ENCODE results near the gene FBXW11. TPM values are rescaled to one million over a fixed set of nuclear protein-coding genes. Genes with fewer than 3 reads are reported as not detected.

The FBXW11 gene
- total RNA-seq, 4 donors from 2014 or later: 40.7 to 76.7 (median 49.1) TPM

DNA sequence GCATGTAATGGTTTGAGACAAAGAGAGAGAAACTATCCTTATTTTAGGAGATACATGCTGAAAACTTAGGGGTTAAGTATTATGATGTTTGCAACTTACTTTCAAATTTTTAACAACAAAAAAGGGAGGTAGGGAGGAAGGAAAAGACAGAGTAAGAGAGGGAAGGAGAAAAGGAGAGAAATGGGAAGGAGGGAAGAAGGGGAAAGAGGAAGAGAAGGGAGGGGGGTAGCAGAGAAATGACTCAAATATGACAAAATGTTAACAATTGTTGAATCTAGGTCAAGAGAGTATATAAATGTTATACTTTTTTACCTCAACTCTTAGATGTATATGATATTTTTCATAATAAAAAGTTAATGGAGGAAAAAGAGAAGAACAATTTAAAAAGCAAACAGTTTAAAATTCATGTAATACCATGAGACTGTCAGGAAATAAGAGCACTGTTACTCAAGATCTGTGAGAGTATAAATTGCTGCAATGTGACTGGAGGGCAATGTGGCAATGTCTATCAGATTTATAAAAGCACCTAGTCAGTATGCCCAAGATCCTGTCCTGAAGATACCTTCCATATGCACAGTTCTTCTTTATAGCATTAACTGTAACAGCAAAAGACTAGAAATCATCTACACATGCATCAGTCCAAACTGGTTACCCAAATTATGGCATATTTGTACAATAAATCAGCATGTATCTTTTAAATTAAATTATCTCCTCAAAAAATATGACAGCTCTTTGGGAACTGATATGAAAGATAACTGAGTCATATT is 16.3 kb downstream of the FBXW11 start:
- no peaks in the 10 kb centered on the region for H3K36me3 ChIP-seq

DNA sequence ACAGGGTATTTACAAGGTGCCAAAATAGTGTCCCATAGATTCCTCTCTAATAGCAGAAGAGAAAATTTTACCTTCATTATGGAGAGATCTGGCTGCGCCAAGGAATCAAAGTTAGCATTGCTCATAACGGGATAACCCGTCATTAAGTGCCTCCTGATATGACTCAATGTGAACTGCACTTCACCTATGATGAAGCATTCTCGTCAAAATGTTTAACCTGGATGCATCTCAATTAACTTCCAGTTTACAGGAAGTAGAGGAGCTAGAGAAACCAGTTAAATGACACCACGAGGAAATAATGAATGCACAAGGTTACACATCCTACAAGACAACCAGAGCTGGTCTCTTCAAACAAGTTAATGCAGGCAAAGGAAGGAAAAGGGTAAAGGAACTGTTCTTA is 17.2 kb downstream of the FBXW11 start:
- peaks cover 0 to 8% (median 0%) of the 10 kb centered on the region in 4 donors for H3K4me1 ChIP-seq
- H3K27ac ChIP-seq: no peak overlapping the region

More for the DNA sequence above, 16.3 kb downstream of the FBXW11 start:
- no peak overlapping the region for H3K27ac ChIP-seq
- H3K4me3 ChIP-seq: no peak overlapping the region
- no peak for TF ChIP-seq POLR2A (IDR thresholded peaks at IDR 0.05)
- TF ChIP-seq, protein P1, sequence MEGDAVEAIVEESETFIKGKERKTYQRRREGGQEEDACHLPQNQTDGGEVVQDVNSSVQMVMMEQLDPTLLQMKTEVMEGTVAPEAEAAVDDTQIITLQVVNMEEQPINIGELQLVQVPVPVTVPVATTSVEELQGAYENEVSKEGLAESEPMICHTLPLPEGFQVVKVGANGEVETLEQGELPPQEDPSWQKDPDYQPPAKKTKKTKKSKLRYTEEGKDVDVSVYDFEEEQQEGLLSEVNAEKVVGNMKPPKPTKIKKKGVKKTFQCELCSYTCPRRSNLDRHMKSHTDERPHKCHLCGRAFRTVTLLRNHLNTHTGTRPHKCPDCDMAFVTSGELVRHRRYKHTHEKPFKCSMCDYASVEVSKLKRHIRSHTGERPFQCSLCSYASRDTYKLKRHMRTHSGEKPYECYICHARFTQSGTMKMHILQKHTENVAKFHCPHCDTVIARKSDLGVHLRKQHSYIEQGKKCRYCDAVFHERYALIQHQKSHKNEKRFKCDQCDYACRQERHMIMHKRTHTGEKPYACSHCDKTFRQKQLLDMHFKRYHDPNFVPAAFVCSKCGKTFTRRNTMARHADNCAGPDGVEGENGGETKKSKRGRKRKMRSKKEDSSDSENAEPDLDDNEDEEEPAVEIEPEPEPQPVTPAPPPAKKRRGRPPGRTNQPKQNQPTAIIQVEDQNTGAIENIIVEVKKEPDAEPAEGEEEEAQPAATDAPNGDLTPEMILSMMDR (IDR thresholded peaks at IDR 0.05): no peak
- H3K27me3 ChIP-seq: no peaks in the 10 kb centered on the region
- peaks cover 0 to 8% (median 0%) of the 10 kb centered on the region in 4 donors for H3K4me1 ChIP-seq
- no peaks in the 10 kb centered on the region for H3K9me3 ChIP-seq
- DNase-seq: no peak

DNA sequence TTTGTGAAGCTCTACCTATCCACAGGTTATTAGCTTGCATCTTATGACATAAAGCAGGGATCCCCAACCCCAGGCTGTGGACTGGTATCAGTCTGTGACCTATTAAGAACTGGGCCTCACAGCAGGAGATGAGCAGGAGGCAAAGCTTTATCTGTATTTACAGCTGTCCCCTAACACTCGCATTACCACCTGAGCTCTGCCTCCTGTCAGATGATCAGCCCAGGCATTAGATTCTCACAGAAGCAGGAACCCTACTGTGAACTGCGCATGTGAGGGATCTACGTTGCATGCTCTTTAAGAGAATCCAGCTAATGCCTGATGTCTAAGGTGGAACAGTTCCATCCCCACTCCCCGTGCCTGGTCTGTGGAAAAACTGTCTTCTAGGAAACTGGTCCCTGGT is 19.7 kb downstream of the FBXW11 start:
- Histone ChIP-seq H3K36me3 (no peaks in the 10 kb centered on the region), H3K27ac (no peak overlapping the region), H3K4me1 (peaks cover 0 to 8% (median 0%) of the 10 kb centered on the region in 4 donors), H3K4me3 (no peak overlapping the region), H3K27me3 (no peaks in the 10 kb centered on the region), H3K9me3 (no peaks in the 10 kb centered on the region)
- TF ChIP-seq POLR2A (IDR thresholded peaks at IDR 0.05): no peak
- TF ChIP-seq, protein P1 (IDR thresholded peaks at IDR 0.05): no peak
- no peak for DNase-seq

More for the DNA sequence above, 17.2 kb downstream of the FBXW11 start:
- Histone ChIP-seq H3K36me3 (no peaks in the 10 kb centered on the region), H3K4me3 (no peak overlapping the region), H3K9me3 (no peaks in the 10 kb centered on the region), H3K27me3 (no peaks in the 10 kb centered on the region)
- DNase-seq: no peak
- TF ChIP-seq, protein P1 (IDR thresholded peaks at IDR 0.05): no peak
- TF ChIP-seq POLR2A (IDR thresholded peaks at IDR 0.05): no peak

DNA sequence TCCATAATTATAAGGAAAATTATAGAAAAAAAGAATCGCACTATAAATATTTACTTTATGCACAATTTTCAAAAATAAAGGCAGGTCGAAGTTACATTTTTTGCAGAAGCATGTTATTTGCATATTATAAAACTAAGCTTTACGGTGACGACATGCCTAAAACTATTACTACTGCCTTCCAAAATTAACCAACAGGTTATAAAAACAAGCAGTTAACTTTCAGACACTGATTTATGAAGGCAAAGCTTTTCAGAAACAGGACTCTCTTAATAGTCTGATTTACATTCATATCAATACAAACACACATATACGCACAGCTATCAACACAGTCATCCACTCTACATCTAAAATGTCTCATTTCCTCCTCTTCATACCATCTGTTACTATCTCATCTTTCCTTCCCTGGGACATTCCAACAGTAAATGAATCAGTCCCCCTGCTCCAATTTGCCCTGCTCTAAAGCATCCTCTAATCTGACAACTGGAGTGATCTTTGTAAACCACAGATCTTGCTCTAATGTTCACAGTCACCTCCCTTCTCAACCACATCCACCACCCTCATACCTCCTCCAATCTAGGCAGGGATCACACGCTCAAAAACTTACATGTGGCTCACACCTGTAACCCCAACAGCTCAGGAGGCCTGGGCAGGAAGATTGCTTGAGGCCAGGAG is 21.6 kb downstream of the FBXW11 start:
- H3K4me1 ChIP-seq: peaks cover 0 to 8% (median 0%) of the 10 kb centered on the region in 4 donors
- no peaks in the 10 kb centered on the region for H3K36me3 ChIP-seq
- H3K27me3 ChIP-seq: no peaks in the 10 kb centered on the region
- no peak for DNase-seq
- H3K27ac ChIP-seq: no peak overlapping the region
- TF ChIP-seq POLR2A (IDR thresholded peaks at IDR 0.05): no peak
- TF ChIP-seq, protein P1 (IDR thresholded peaks at IDR 0.05): no peak
- H3K9me3 ChIP-seq: peaks cover 0 to 7% (median 0%) of the 10 kb centered on the region in 4 donors
- no peak overlapping the region for H3K4me3 ChIP-seq

GRCh38 chr5:171981847-171982246 is 24.6 kb downstream of the FBXW11 start:
- TF ChIP-seq POLR2A (IDR thresholded peaks at IDR 0.05): no peak
- TF ChIP-seq, protein P1 (IDR thresholded peaks at IDR 0.05): no peak
- no peaks in the 10 kb centered on the region for H3K4me1 ChIP-seq
- DNase-seq: no peak

More at GRCh38 chr5:171981847-171982246, 24.6 kb downstream of the FBXW11 start:
- Histone ChIP-seq H3K27me3 (no peaks in the 10 kb centered on the region), H3K36me3 (no peaks in the 10 kb centered on the region), H3K27ac (no peak overlapping the region), H3K9me3 (peaks cover 0 to 13% (median 2%) of the 10 kb centered on the region in 4 donors), H3K4me3 (no peak overlapping the region)
